Measurements from ENCODE around the gene RAMAC. TPM values are rescaled to one million over a fixed set of nuclear protein-coding genes. Genes with fewer than 3 reads are reported as not detected.
A peak's percentile ranks its signal among the peaks of the same experiment; 100 is the strongest.
"Not testable (repeated sequence)": the region's sequence is repeated elsewhere in the genome, so short reads cannot be mapped to it uniquely, and the experiment has no call there.

Gene RAMAC
- total and polyA plus RNA-seq, 2 donors, result 22.1 to 38.9 TPM

DNA sequence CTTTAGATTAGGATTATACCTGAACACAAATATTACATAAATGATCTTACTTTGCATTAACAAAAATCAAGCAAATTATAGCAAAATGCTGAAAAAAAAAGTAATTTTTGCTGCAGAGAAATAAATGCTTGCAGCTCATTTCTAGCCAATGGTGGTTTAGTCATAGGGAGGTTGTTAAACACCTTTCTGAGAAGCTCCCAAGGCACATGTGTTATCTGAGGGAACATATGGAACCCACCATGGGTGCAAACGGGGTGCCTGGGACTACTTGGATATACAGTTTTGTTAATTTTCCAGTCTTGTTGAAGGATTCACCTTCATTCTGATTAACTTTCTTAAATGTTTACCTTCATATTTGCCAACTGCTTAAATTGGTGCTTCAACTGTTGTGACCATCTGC is 8.9 kb upstream of the RAMAC start:
- WGBS, result 75% methylated on average over 1 of the region's 1 CpG
- H3K27ac ChIP-seq (ENCODE audit: low read depth), result no peak overlapping the region
- no peak overlapping the region for H3K4me3 ChIP-seq (ENCODE audit: low read depth, low read length)
- no peaks in the 10 kb centered on the region for H3K4me1 ChIP-seq (ENCODE audit: insufficient read depth)
- H3K36me3 ChIP-seq (ENCODE audit: insufficient read depth), result no peaks in the 10 kb centered on the region
- no peak for DNase-seq (ENCODE audit: extremely low spot score)

DNA sequence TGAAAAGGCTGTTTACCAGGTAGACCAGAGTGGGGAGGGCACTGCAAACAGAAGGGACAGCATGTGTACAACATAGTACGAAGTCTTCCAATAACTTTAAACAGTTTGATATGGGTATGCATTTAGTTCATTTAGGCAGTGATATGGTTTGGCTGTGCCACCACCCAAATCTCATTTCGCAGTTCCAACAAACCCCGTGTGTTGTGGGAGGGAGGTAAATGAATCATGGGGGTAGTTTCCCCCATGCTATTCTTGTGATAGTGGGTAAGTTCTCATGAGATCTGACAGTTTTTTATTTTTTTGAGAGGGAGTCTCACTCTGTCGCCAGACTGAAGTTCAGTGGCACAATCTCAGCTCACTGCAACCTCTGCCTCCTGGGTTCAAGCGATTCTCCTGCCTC is 7.6 kb upstream of the RAMAC start:
- 91% methylated on average over 5 of the region's 5 CpGs for WGBS
- DNase-seq (ENCODE audit: extremely low spot score), result no peak
- H3K4me3 ChIP-seq (ENCODE audit: low read depth, low read length), result no peak overlapping the region
- no peak overlapping the region for H3K27ac ChIP-seq (ENCODE audit: low read depth)
- H3K4me1 ChIP-seq (ENCODE audit: insufficient read depth), result no peaks in the 10 kb centered on the region
- H3K36me3 ChIP-seq (ENCODE audit: insufficient read depth), result no peaks in the 10 kb centered on the region

DNA sequence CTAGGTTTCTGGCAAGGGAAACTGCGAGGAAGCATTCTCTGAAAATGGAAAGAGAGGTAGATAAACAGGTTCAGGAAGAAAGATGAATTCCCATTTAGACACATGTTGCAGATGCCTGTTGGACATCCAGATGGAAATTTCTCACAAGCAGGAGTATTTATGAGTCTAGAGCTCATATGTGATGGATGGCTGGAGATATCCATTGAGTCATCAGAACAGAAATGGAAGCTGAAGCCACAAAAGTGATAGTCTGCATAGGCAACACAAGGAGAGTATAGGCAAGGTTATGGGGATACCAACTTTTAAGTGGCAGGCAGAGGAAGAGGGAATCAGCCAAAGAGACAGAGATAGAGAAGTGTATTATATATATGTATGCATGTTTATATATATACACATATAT is 6.3 kb upstream of the RAMAC start:
- no peaks in the 10 kb centered on the region for H3K36me3 ChIP-seq (ENCODE audit: insufficient read depth)
- H3K4me3 ChIP-seq (ENCODE audit: low read depth, low read length), result no peak overlapping the region
- H3K4me1 ChIP-seq (ENCODE audit: insufficient read depth), result no peaks in the 10 kb centered on the region
- no peak for DNase-seq (ENCODE audit: extremely low spot score)
- 94% methylated on average over 1 of the region's 1 CpG for WGBS
- H3K27ac ChIP-seq (ENCODE audit: low read depth), result no peak overlapping the region

DNA sequence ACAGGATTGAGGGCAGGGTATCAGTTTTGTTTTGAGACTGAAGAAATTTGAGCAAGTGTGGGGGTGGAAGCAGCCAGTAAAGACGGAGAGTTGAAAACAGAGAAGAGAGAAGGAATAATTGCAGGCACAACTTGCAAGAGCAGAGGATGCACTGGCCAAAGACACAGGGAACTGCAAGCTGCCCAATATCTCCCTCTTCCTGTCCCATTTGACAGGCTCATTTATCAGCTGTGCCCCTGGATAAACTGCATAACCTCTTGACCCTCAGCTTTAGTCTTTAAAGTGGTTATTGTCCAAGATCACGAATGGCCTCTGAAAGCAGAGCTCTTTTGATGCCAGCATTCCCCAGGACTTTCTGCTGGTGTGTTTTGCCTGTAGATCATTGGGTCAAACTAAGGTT is 5.0 kb upstream of the RAMAC start:
- no peak for DNase-seq (ENCODE audit: extremely low spot score)
- Histone ChIP-seq H3K27ac (ENCODE audit: low read depth) (no peak overlapping the region), H3K4me3 (ENCODE audit: low read depth, low read length) (no peak overlapping the region), H3K4me1 (ENCODE audit: insufficient read depth) (no peaks in the 10 kb centered on the region), H3K36me3 (ENCODE audit: insufficient read depth) (no peaks in the 10 kb centered on the region)
- 29% methylated on average over 2 of the region's 2 CpGs for WGBS

DNA sequence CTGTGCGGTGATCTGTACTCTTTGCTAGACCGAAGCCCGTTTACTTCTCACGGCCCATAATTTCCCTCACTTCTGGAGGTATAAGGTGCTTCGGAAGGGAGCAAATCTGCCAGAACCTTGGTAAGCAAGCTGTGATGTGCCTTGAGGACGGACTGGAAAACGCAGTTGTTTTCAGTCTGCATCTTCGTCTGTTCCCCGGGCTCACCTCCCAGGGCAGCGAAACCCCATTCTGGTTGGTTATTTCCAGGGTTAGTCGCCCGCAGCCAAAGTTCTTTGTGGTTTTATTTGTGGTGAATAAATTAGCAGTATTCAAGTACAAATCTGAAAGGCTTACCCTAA is 401 bp downstream of the RAMAC start:
- Histone ChIP-seq H3K4me3 (ENCODE audit: low read depth, low read length) (peak overlapping the region; percentile 87), H3K4me1 (ENCODE audit: insufficient read depth) (peaks cover 2% of the 10 kb centered on the region), H3K27ac (ENCODE audit: low read depth) (peak overlapping the region; percentile 48), H3K36me3 (ENCODE audit: insufficient read depth) (peaks cover 1% of the 10 kb centered on the region)
- under 1% methylated on average over 12 of the region's 12 CpGs for WGBS
- no peak for DNase-seq (ENCODE audit: extremely low spot score)

DNA sequence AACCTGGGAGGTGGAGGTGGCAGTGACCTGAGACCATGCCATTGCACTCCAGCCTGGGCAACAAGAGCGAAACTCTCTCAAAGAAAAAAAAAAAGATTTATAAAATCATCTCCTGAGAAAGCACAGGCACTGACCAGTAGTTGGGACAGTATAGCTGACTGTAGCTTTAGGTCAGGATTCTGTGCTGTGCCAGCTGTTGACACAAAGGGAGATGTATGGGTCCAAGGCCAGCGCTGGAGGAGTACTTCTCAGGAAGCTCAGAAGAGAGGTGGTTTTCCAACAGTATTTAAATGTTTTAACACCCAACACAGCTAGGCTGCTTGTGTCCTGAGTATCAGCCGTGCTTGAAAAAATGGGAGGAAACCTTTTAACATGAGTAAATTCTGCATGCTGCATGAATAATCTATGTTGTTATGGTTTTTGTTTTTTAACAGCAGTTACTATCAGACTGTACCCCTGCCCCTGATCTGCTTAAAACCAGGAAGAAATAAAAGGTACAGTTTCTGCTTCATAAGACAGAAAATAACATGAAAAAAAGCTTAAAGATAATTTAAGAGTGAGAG is 6.5 kb downstream of the RAMAC start:
- Histone ChIP-seq H3K4me3 (ENCODE audit: low read depth, low read length) (no peak overlapping the region), H3K36me3 (ENCODE audit: insufficient read depth) (peaks cover 1% of the 10 kb centered on the region), H3K27ac (ENCODE audit: low read depth) (no peak overlapping the region), H3K4me1 (ENCODE audit: insufficient read depth) (no peaks in the 10 kb centered on the region)
- 81% methylated on average over 3 of the region's 3 CpGs for WGBS
- DNase-seq (ENCODE audit: extremely low spot score), result no peak

DNA sequence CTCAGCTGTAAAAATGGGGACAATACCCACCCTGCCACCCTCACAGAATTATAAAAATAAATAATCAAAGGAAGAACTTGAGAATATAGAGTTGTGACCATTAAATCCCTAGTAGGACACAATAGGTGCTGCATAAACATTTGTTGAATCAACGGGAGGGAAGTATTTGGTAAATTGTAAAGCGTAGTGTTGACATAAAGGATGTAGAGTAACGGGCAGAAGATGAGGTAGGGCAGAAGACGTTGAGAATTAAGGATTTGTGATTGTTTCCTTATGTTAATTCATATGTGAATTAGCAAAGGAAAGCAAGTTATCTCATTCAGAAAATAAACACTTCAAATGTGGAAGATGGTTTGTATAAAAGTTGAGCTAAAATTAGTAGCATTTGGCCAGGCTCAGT is 7.1 kb downstream of the RAMAC start:
- Histone ChIP-seq H3K36me3 (ENCODE audit: insufficient read depth) (peaks cover 1% of the 10 kb centered on the region), H3K4me1 (ENCODE audit: insufficient read depth) (no peaks in the 10 kb centered on the region), H3K4me3 (ENCODE audit: low read depth, low read length) (no peak overlapping the region), H3K27ac (ENCODE audit: low read depth) (no peak overlapping the region)
- WGBS, result 46% methylated on average over 4 of the region's 4 CpGs
- DNase-seq (ENCODE audit: extremely low spot score), result no peak

DNA sequence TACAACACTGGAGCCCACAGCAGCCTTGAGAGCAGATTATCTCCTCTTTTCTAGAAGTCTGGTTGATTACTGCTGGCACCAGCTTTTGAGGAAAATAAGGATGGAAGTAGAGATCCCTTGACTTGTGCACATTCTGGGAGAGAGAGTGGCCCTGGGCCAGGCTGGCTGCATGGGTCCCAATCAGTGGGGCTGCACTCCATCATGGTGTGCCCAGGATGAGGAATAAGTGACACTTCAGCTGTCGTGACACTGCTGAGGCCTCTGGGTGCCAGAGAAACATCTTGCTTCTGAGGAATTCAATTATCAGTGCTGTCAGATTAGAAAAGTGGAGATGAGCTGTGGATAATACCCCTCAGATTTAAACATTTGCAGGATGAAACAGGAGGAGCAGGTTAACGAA is 9.1 kb downstream of the RAMAC start:
- H3K4me1 ChIP-seq (ENCODE audit: insufficient read depth), result no peaks in the 10 kb centered on the region
- WGBS, result 78% methylated on average over 2 of the region's 2 CpGs
- no peaks in the 10 kb centered on the region for H3K36me3 ChIP-seq (ENCODE audit: insufficient read depth)
- DNase-seq (ENCODE audit: extremely low spot score), result no peak
- no peak overlapping the region for H3K4me3 ChIP-seq (ENCODE audit: low read depth, low read length)
- no peak overlapping the region for H3K27ac ChIP-seq (ENCODE audit: low read depth)

DNA sequence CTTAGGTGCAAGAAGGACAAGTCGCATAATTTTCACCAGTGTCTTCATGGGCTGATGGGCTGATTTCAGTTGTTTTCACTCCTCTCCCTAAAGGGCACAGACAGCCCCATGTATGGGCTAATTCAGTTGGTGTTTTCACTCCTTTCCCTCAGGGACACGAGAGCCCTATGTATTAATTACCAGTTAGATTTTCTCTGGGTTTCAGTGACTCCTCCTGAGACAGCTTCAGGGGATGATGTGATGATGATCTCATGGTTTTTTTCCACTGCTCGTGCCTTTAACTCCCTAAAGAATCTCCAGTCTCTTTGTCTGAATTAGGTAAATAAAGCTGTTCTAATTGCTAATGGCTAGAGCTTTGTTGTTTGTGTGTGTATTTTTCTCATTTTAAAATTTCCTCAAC is 9.9 kb downstream of the RAMAC start:
- Histone ChIP-seq H3K4me1 (ENCODE audit: insufficient read depth) (no peaks in the 10 kb centered on the region), H3K4me3 (ENCODE audit: low read depth, low read length) (no peak overlapping the region), H3K27ac (ENCODE audit: low read depth) (no peak overlapping the region), H3K36me3 (ENCODE audit: insufficient read depth) (no peaks in the 10 kb centered on the region)
- no peak for DNase-seq (ENCODE audit: extremely low spot score)
- WGBS, result 67% methylated on average over 3 of the region's 3 CpGs

DNA sequence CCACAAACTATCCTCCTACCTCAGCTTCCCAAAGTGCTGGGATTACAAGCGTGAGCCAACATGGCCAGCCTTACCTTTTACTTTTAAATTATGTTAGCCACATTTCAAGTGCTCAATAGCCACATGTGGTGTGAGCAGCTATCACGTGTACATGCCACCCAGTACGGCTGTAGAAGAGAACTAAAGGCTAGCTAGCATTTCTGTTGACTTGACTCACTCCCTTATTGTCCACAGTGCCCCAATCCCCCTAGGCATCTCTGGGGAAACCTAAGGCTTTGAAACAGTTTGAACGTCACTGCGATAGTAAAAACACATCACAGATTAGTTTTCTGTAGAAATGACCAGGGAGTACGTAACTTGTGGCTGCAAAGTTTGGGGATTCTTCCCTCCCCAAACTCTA is 13.4 kb downstream of the RAMAC start:
- WGBS, result 85% methylated on average over 6 of the region's 6 CpGs
- no peaks in the 10 kb centered on the region for H3K36me3 ChIP-seq (ENCODE audit: insufficient read depth)
- no peak for DNase-seq (ENCODE audit: extremely low spot score)
- no peak overlapping the region for H3K4me3 ChIP-seq (ENCODE audit: low read depth, low read length)
- H3K27ac ChIP-seq (ENCODE audit: low read depth), result no peak overlapping the region
- no peaks in the 10 kb centered on the region for H3K4me1 ChIP-seq (ENCODE audit: insufficient read depth)

DNA sequence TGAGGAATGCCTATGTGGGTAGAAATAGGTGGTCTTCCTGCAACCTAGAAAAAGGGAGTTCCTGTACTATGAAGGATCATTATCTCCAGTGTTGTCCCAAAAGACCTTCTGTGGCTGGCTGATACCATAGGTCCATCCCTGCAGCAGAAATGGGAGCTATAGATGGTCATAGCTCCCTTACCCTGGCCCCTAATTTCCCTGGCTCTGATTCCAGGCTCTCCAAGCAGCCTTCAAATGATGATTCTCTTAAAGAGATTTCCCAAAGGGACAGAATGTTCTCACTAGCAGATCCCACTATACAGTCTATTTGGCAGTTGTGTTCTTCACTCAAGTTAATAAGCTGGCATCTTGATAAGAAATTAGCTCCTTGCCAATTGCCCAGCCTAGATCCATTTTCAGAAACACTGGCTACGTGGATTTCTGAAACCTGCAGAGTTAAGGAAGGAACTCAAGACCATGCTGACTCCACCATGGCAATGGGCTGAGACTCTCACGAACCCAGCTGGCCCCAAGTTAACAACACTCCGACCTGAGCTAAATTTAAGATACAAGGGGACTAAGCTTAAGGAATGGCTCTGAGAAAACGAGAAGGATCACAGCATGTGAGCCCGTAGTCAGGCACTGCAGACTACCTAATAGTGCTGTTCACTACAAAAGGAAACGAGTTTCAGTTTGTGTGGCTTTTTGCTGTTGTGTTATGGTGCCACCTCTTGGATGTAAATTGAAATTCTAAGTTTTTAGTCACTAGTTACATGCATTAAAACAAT is 14.1 kb downstream of the RAMAC start:
- H3K4me1 ChIP-seq (ENCODE audit: insufficient read depth), result no peaks in the 10 kb centered on the region
- 13% methylated on average over 6 of the region's 6 CpGs for WGBS
- no peaks in the 10 kb centered on the region for H3K36me3 ChIP-seq (ENCODE audit: insufficient read depth)
- H3K27ac ChIP-seq (ENCODE audit: low read depth), result no peak overlapping the region
- DNase-seq (ENCODE audit: extremely low spot score), result no peak
- no peak overlapping the region for H3K4me3 ChIP-seq (ENCODE audit: low read depth, low read length)

DNA sequence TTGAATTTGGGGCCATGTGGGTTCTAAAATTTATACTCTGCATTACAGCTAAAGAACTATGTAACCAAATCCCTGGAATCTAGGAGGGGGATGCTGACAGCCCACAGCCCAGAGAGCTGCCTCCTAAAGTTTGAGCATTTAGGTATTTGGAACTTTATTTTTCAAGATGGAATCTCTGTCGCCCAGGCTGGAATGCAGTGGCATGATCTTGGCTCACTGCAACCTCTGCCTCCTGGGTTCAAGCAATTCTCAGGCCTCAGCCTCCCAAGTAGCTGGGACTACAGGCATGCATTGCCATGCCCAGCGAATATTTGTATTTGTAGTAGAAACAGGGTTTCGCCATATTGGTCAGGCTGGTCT is 14.6 kb downstream of the RAMAC start:
- H3K4me1 ChIP-seq (ENCODE audit: insufficient read depth); H3K4me3 ChIP-seq (ENCODE audit: low read depth, low read length); H3K36me3 ChIP-seq (ENCODE audit: insufficient read depth); DNase-seq (ENCODE audit: extremely low spot score); H3K27ac ChIP-seq (ENCODE audit: low read depth): not testable (repeated sequence)
- WGBS, result 96% methylated on average over 3 of the region's 3 CpGs

DNA sequence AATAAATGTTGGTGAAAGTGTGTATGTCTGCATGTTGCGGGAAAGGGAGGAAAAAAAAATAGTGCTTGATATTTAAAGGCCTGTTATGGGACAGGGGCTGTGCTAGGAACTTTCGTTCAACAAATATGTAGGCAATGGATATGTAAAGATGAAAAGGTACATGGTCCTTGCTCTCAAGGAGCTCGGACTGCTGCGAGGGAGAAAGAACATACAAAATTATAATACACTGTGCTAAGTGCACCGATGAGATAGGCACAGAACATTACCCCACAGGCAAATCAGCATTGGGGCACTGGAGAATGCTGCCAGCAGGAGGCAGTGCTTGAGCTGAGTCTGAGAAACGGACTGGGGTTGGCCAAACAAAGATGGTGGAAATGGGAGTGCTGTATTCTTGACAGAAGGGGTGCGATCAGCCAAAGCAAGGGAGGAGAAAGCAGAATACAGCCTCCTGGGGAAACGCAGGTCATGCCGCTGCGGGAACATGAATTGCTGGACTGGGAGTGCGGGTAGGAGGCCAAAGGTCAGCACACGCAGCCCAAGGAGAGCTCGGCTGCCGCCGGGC is 24.8 kb downstream of the RAMAC start:
- no peaks in the 10 kb centered on the region for H3K4me1 ChIP-seq (ENCODE audit: insufficient read depth)
- 8% methylated on average over 15 of the region's 15 CpGs for WGBS
- H3K36me3 ChIP-seq (ENCODE audit: insufficient read depth), result peaks cover 1% of the 10 kb centered on the region
- DNase-seq (ENCODE audit: extremely low spot score), result peak; percentile 26
- H3K4me3 ChIP-seq (ENCODE audit: low read depth, low read length), result peak overlapping the region; percentile 80
- H3K27ac ChIP-seq (ENCODE audit: low read depth), result peak overlapping the region; percentile 71

DNA sequence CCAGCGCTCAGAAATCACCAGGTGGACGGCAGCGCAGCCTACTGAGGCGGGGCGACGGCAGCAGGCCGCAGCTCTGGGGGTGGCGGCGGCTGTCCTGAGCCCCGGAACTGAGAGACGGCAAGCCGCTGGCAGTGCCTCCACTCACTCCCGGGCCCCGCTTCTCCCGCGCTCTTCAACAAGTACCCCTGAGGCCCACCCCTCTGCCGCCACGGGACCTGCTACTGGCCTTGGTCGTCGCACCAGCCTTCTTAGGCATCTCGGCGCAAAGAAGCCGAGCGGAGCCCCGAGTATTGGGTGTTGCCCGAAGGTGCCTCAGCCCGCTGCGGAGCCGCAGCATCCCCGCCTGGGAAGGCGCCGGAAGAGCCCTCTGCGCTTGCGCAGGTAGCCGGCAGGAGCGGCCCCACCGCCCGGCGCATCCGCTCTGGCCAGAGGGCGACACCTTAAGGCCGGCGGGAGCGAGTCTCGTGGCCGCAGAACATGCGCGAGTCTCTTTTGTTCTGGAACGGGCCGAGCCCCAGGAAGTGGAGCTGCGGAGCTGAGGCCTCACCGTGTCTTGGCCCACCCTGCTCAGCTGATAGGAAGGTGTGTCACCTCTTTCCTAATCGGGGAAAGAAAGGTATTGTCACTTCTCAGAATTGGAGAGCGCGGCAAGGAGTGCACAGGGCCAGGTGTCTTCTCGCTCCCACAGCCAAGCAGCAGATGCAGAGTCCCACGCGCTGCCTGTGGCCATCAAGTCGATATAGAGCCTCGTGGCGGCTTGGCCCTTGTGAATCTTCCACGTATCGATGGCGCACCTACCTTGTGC is 25.5 kb downstream of the RAMAC start, which contains the start of gene C15orf40:
TSS of gene C15orf40 (minus strand) at position 369 of the 805 bp plus-strand sequence. CDS start at position 337, 32 bp downstream.
- Histone ChIP-seq H3K4me1 (ENCODE audit: insufficient read depth) (no peaks in the 10 kb centered on the region), H3K36me3 (ENCODE audit: insufficient read depth) (peaks cover under 1% of the 10 kb centered on the region), H3K4me3 (ENCODE audit: low read depth, low read length) (peak within 1 kb of the TSS; percentile 80), H3K27ac (ENCODE audit: low read depth) (peak within 1 kb of the TSS; percentile 71)
- 1% methylated on average over 64 of the region's 64 CpGs for WGBS
- peak; percentile 75 for DNase-seq (ENCODE audit: extremely low spot score)

All from urinary bladder (tissue), 4 donors.